ENCODE measurements around the gene FGF16.
"Not testable (repeated sequence)": the region's sequence is repeated elsewhere in the genome, so short reads cannot be mapped to it uniquely, and the experiment has no call there.

The FGF16 gene

DNA sequence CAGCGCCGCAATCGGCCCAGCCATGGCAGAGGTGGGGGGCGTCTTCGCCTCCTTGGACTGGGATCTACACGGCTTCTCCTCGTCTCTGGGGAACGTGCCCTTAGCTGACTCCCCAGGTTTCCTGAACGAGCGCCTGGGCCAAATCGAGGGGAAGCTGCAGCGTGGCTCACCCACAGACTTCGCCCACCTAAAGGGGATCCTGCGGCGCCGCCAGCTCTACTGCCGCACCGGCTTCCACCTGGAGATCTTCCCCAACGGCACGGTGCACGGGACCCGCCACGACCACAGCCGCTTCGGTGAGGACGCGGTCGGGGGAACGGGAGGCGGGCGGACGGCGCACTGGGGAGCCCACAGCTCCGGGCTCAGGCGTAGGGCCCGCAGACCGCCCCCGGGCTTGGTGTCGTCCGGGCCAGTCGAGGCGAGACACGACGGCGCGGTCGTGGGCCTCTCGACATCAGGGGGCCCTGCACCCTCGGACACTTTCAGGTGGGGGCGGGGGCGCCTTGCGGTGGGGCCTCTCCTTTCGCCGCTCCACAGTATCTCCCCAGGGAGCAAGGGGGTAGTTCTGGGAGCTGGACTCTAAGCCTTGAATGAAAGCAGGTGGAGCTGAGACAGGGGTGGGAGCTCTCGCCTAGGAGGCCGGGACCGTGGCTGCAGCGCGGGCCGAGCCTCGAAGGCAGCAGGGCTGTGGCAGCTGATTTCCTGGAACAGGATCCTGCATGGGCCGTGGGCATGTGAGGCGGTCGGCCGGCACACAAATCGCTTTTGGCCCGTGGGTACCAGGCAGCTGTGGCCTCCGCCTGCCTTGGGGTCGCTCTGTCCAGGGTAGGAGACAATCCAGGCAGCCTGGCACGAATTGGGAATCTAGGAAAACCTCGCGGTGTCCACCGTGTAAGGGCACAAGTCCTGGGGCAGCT, 722 bp downstream of the FGF16 start:
- DNase-seq (ENCODE audit: low spot score) = no peak

DNA sequence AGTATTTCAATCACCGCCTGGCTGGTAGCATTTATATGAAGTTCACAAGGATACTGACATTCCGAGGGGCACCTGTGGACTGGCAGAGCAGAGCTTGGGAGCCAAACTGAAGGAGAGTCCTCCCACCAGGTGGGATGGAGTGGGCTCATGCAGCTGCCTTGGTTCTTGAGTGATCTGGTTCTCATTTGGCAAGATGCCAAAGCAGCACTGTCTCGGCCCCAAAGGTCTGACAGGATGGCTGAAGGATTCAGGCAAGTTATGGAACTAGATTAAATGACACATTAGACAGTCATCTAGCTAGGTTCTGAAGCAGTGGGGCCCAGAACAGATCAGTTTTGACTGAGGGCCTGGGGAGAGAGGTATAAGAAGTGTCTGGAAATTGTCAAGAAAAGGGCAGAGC, 3.2 kb downstream of the FGF16 start:
- DNase-seq (ENCODE audit: low spot score) = no peak

DNA sequence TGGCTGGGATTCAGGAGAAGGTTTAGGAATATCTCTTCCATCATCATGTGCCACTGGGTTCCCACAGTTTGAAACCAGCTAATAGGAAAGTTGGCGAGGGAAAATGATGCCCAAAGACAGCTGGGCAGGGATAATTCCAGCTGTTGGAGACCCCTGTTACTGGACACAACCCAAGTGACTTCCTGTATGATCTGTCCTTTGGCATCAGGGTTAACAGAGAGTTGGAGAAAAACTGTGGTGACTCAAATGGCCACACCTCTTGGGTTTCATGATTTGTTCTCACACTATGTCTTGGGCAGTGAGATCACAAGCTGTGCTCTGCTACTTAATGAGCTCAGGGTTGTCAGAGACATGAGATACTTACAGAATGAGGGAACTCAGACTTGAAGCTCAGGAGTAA, 3.8 kb downstream of the FGF16 start:
- no peak for DNase-seq (ENCODE audit: low spot score)

GRCh38 chrX:77453190-77453589, 6.0 kb downstream of the FGF16 start:
- no peak for DNase-seq (ENCODE audit: low spot score)

DNA sequence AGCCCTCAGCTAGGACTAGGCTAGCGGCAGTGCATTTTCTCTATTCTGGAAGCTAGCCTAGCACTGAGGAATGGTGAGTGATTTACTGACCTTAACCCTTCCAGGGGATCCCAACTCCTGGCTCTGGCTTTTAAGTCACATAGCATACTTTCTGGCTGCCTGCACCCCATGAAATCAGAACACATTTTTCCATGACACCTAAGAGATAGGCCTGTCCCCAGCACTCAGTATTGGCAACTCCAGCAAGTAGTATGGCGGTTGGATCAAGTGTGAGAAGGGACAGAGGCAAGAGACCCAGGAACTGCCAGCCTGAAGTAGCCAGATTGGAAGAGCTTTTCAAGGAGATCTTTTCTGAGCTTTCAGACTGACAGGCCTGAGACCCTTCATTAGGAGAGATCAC, 8.2 kb downstream of the FGF16 start:
- no peak for DNase-seq (ENCODE audit: low spot score)

- no peak for DNase-seq (ENCODE audit: low spot score)
Observed at GRCh38 chrX:77484045-77484444, 36.9 kb downstream of the FGF16 start.

- DNase-seq (ENCODE audit: low spot score) = no peak
Observed at GRCh38 chrX:77493677-77494553, 46.7 kb downstream of the FGF16 start.

DNA sequence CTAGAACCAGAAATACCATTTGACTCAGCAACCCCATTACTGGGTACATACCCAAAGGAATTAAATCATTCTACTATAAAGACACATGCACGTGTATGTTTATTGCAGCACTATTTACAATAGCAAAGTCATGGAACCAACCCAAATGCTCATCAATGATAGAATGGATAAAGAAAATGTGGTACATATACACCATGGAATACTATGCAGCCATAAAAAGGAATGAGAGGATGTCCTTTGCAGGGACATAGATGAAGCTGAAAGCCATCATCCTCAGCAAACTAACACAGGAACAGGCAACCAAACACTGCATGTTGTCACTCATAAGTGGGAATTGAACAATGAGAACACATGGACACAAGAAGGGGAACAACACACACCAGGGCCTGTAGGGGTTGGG, 53.0 kb downstream of the FGF16 start:
- DNase-seq (ENCODE audit: low spot score) = not testable (repeated sequence)

DNA sequence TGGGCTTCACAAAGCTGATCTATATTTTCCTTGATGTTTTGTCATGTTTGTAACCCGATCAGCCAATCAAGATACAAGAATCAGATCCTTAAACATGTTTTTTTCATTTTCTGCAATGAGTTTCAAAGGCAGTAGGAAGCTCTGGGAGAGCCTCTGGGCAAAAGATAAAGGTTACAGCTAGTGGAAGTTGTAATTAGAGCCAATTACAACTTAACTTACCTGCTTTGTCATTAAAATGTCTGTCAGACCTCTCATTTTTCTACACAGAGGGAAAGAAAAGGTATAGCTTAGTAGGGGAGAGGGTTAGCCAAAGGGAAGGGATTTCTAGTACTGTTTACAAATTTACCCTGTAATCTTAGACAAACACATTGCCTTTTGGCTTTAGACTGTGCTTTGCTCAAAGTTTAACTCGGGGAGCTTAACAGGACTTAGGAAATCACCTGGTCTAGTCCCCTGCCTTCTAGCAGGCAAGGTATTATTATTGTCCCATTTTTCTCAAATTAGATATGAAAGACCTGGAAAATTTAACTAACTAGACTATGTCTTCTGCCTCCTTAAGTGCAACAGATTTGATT, 55.8 kb downstream of the FGF16 start:
- DNase-seq (ENCODE audit: low spot score) = no peak

- DNase-seq (ENCODE audit: low spot score) = no peak
Observed at GRCh38 chrX:77505227-77505626, 58.0 kb downstream of the FGF16 start.

Data from cerebellar cortex (tissue), 1 donor.